Smooth muscle cell (in vitro differentiated cells): Measurements from ENCODE around the gene KRTAP4-3. TPM values are rescaled to one million over a fixed set of nuclear protein-coding genes. Genes with fewer than 3 reads are reported as not detected.
"Not testable (repeated sequence)": the region's sequence is repeated elsewhere in the genome, so short reads cannot be mapped to it uniquely, and the experiment has no call there.

Experiments used
- DNase-seq: peaks from one replicate; lab custom pipeline; 2025; ENCODE audit not compliant: unreplicated experiment; lab: John Stamatoyannopoulos, UW
- H2AFZ ChIP-seq: fragments of 200-600 bp; sonication (generic); 2 replicates; pipeline ENCODE4 v1.6.0; 2016; ENCODE audit warnings: antibody characterized with exemption, low read depth, mild to moderate bottlenecking
- H3F3A ChIP-seq: fragments of 200-600 bp; sonication (generic); 2 replicates; pipeline ENCODE4 v1.6.0; 2017; ENCODE audit warnings: antibody characterized with exemption, low read depth
- H3K27ac ChIP-seq: fragments of 200-600 bp; sonication (generic); 2 replicates; pipeline ENCODE4 v1.5.1; 2016; ENCODE audit warnings: low read depth, mild to moderate bottlenecking
- H3K27me3 ChIP-seq: fragments of 200-600 bp; sonication (generic); 2 replicates; pipeline ENCODE4 v1.6.1; 2016; ENCODE audit warnings: low read depth, mild to moderate bottlenecking
- H3K36me3 ChIP-seq: fragments of 200-600 bp; sonication (generic); 2 replicates; pipeline ENCODE4 v1.5.1; 2016; ENCODE audit warnings: low read depth
- H3K4me1 ChIP-seq: fragments of 200-600 bp; sonication (generic); 2 replicates; pipeline ENCODE4 v1.5.1; 2016; ENCODE audit warnings: low read depth
- H3K4me2 ChIP-seq: fragments of 200-600 bp; sonication (generic); 2 replicates; pipeline ENCODE4 v1.6.0; 2016; ENCODE audit warnings: mild to moderate bottlenecking
- H3K4me3 ChIP-seq: fragments of 200-600 bp; sonication (generic); 2 replicates; pipeline ENCODE4 v1.5.1; 2016; ENCODE audit warnings: mild to moderate bottlenecking
- H3K79me2 ChIP-seq: fragments of 200-600 bp; sonication (generic); 2 replicates; pipeline ENCODE4 v1.6.0; 2016; ENCODE audit warnings: low read depth, mild to moderate bottlenecking
- H3K9ac ChIP-seq: fragments of 200-600 bp; sonication (generic); 2 replicates; pipeline ENCODE4 v1.6.0; 2016; ENCODE audit warnings: low read depth
- H3K9me3 ChIP-seq: fragments of 200-600 bp; sonication (generic); replicated peaks from 2 replicates; pipeline ENCODE4 v1.5.1; 2016; ENCODE audit warnings: low read depth
- H4K20me1 ChIP-seq: fragments of 200-600 bp; sonication (generic); 2 replicates; pipeline ENCODE4 v1.6.0; 2016; ENCODE audit warnings: low read depth
- CTCF ChIP-seq: fragments of 200-600 bp; sonication (generic); IDR thresholded peaks from 2 replicates; pipeline ENCODE4 v1.5.1; 2017; ENCODE audit warnings: borderline replicate concordance, mild to moderate bottlenecking, antibody characterized with exemption; ENCODE audit not compliant: insufficient read depth, poor library complexity, severe bottlenecking
- WGBS: methylation state at CpG from one replicate; pipeline ENCODE4 v1.1.7; 2016; ENCODE audit warnings: low lambda C conversion rate; 5-methylcytosine and 5-hydroxymethylcytosine counted together
- polyA plus RNA-seq: library from polyadenylated mRNA; unstranded; fragments of >200 nt; fragmentation: Nextera tagmentation; extraction: Ambion mirVana; gene quantifications from 2 replicates; pipeline ENCODE4 v1.2.1, GENCODE V29; 2016
- total RNA-seq: library from RNA; depleted of rRNA; stranded (reverse); fragments of >200 nt; gene quantifications from 2 replicates; pipeline ENCODE4 v1.2.3, GENCODE V29; 2014

KRTAP4-3 gene
- total and polyA plus RNA-seq, 2 experiments from 2014 or later = not detected

- H3K36me3 ChIP-seq = no peaks in the 10 kb centered on the region
These were observed 41.6 kb downstream of the KRTAP4-3 start for GRCh38 chr17:41126412-41126811.

GRCh38 chr17:41125064-41125463 is 43.0 kb downstream of the KRTAP4-3 start:
- Histone ChIP-seq H3K4me3 (no peak overlapping the region), H3K9ac (no peak overlapping the region), H3K36me3 (no peaks in the 10 kb centered on the region), H2AFZ (no peak overlapping the region), H3K79me2 (no peaks in the 10 kb centered on the region), H3K27me3 (no peaks in the 10 kb centered on the region), H3K4me1 (no peaks in the 10 kb centered on the region), H3K4me2 (no peak overlapping the region), H3K27ac (no peak overlapping the region), H3K9me3 (no peaks in the 10 kb centered on the region), H4K20me1 (no peaks in the 10 kb centered on the region), H3F3A (no peaks in the 10 kb centered on the region)
- TF ChIP-seq CTCF = no peak
- WGBS = 94% methylated on average over 2 of the region's 2 CpGs
- no peak for DNase-seq

More at GRCh38 chr17:41126412-41126811, 41.6 kb downstream of the KRTAP4-3 start:
- Histone ChIP-seq H3K27ac (no peak overlapping the region), H3F3A (no peaks in the 10 kb centered on the region), H3K9ac (no peak overlapping the region), H3K9me3 (no peaks in the 10 kb centered on the region), H2AFZ (no peak overlapping the region), H4K20me1 (no peaks in the 10 kb centered on the region), H3K79me2 (no peaks in the 10 kb centered on the region), H3K4me3 (no peak overlapping the region), H3K27me3 (no peaks in the 10 kb centered on the region), H3K4me1 (no peaks in the 10 kb centered on the region), H3K4me2 (no peak overlapping the region)
- no peak for DNase-seq
- WGBS = 87% methylated on average over 3 of the region's 3 CpGs
- no peak for TF ChIP-seq CTCF

- H3K4me3 ChIP-seq, H3K79me2 ChIP-seq, H3K36me3 ChIP-seq, H3K4me1 ChIP-seq, H4K20me1 ChIP-seq, H3K27ac ChIP-seq, H2AFZ ChIP-seq, H3F3A ChIP-seq, H3K9me3 ChIP-seq, H3K9ac ChIP-seq, H3K4me2 ChIP-seq, H3K27me3 ChIP-seq, DNase-seq: not testable (repeated sequence)
- WGBS = 87% methylated on average over 3 of the region's 3 CpGs
These were observed 44.0 kb downstream of the KRTAP4-3 start, which contains the start of gene KRTAP4-12 for GRCh38 chr17:41123991-41124371. Gene KRTAP4-12, minus strand, starts transcription at chr17:41124182. Its CDS starts 60 bp downstream, at chr17:41124122.

- not testable (repeated sequence) for H3K4me2 ChIP-seq, H3K9me3 ChIP-seq, H3K36me3 ChIP-seq, H3K79me2 ChIP-seq, H3K4me1 ChIP-seq, H3K9ac ChIP-seq, H3F3A ChIP-seq, H4K20me1 ChIP-seq, H2AFZ ChIP-seq, DNase-seq, H3K27ac ChIP-seq, H3K4me3 ChIP-seq, H3K27me3 ChIP-seq
- WGBS = 95% methylated on average over 12 of the region's 12 CpGs
These were observed 44.6 kb downstream of the KRTAP4-3 start for GRCh38 chr17:41123292-41123990.
